H54 (cell line): ENCODE results near the gene AGPAT2.

ENCODE experiments used
- DNase-seq: peaks from one replicate; pipeline ENCODE4 v3.0.0; 2011; ENCODE audit warnings: low spot score, mixed read lengths; ENCODE audit not compliant: insufficient read length
- FAIRE-seq: peaks from 3 replicates; lab custom pipeline; 2011; peaks lifted over from hg19 to GRCh38; lab: Jason Lieb, UNC
- POLR2A ChIP-seq: IDR thresholded peaks from 2 replicates; pipeline ENCODE4 v1.6.1; 2011; ENCODE audit warnings: low read depth, mild to moderate bottlenecking, low read length

AGPAT2 gene

DNA sequence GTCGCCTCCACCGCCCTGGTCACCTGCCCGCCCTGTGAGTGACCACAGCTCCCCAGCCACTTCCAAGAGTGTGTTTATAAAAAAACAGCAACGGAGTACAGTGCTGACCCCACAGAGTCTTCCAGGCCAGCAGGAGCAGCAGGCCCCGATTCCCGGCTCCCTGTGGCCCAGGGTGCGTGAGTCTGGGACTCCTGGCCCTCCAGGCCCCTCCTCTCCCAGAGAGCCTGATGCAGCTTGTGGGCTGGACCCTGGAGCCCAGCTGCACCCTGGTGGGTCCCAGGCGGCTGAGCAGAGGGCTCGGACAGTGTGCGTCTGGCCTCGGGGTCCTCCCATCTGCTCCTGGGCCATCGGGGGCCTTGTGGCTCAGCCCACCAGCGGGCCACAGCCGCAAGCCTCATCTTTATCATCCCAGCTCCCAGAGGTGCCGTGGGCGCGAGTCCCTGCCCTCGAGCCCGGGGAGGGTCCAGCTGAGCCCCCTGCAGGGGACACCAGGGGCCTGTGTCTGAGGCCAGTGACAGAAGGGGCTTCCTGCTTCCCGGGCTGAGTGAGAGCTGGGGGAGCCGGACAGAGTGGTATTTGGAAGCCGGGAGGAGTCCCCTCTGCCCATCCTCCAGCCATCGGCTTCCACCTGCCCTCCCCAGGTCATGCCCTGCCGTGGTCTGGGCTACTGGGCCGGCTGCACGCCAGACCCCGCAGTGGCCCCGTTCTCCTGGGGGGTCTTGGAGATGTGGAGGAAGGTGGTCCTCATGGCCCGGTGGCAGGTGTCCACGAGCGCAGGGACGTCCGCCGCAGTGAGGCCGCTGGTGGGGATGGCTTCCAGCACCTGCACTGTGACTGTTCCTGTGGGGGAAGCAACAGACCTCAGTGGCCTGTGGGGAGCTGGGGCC is 13.9 kb downstream of the AGPAT2 start:
- DNase-seq (no peak), FAIRE-seq (no peak)
- no peak for TF ChIP-seq POLR2A

DNA sequence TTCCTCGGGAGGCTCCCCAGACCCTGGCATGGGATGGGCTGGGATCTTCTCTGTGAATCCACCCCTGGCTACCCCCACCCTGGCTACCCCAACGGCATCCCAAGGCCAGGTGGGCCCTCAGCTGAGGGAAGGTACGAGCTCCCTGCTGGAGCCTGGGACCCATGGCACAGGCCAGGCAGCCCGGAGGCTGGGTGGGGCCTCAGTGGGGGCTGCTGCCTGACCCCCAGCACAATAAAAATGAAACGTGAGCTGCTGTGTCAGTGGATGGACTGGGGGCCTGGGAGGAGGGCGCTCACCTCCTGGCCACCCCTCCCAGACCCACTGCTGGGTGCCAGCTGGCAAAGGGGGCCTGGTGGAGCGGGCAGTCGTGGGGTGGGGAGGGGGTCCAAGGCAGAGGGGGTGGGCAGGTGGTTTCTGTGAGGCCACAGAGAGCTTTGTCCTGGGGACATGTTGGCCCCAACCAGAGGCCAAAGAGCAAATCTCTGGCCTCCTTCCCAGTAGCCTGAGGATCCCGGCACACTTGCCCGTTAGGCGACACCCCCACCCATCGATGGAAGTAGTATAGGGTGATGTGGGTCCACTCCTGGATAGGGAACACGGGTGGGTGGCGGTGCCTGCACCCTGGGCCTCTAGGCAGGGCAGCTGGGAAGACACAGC is 14.7 kb downstream of the AGPAT2 start:
- no peak for TF ChIP-seq POLR2A

DNA sequence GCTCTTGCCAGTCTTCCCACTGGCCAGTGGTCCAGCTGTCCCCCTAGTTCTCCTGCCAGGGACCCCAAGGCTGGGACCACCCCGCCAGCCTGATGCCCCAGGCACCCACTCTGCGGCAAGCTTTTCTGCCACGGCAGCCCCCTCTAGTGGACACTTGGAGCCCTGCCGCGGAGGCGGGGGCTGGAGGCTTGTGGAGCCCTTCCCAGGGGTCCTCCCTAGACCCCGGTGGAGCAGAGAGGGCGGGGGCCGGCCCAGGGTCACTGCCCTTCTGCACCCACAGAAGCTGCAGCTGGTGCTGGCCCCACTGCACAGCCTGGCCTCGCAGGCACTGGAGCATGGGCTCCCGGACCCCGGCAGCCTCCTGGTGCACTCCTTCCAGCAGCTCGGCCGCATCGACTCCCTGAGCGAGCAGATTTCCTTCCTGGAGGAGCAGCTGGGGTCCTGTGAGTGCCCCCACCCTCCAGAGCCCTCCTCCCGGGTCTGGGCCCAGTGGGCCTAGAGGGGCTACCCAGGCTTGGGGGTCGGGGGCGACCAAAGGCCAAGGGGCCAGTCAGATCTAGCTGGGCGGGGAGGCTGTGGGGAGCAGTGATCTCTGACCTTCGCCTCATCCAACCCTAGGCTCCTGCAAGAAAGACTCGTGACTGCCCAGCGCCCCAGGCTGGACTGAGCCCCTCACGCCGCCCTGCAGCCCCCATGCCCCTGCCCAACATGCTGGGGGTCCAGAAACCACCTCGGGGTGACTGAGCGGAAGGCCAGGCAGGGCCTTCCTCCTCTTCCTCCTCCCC is 15.4 kb downstream of the AGPAT2 start:
- FAIRE-seq, result no peak

More for the DNA sequence above, 14.7 kb downstream of the AGPAT2 start:
- no peak for DNase-seq
- FAIRE-seq, result no peak

DNA sequence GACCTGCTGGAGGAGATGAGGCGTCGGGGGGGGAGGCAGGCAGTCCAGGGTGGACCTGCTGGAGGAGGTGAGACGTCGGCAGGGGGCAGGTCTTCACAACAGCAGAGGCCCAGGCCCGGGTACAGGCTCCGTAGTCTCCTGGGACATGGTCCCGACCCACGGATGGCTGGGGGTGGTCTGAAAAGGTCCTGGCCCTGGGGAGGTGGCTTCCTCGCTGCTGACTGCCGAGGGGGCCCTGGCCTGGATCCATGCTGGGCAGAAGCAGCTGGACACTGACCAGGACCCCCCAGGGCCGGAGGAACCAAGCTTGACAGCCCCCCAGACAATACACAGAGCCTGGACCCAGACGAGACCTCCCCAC is 16.0 kb downstream of the AGPAT2 start:
- FAIRE-seq, result no peak
- DNase-seq, result no peak
- TF ChIP-seq POLR2A, result no peak

More for the DNA sequence above, 15.4 kb downstream of the AGPAT2 start:
- no peak for DNase-seq
- TF ChIP-seq POLR2A, result no peak

DNA sequence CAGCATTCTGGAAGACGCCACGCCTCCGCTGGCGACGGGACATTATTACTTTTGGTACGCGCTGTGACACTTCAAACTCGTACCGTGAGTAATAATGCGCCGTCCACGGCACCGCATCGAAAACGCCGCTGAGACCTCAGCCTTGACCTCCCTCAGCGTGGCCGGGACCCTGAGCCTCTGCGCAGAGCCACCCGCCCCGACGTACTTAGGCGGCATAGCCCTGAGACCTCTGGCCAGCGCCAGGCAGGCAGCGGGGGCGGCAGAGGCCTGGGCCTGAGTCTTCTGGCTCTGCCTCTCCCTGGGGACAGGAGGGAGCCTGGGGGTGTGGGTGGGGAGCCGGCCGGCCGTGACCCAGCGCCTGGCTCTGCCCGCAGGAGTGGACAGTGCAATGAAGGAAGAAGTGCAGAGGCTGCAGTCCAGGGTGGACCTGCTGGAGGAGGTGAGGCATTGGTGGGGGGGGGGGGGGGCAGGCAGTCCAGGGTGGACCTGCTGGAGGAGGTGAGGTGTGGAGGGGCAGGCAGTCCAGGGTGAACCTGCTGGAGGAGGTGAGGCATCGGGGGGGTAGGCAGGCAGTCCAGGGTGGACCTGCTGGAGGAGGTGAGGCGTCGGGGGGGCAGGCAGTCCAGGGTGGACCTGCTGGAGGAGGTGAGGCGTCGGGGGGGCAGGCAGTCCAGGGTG is 16.5 kb downstream of the AGPAT2 start:
- FAIRE-seq, result no peak
- DNase-seq, result no peak
- no peak for TF ChIP-seq POLR2A

DNA sequence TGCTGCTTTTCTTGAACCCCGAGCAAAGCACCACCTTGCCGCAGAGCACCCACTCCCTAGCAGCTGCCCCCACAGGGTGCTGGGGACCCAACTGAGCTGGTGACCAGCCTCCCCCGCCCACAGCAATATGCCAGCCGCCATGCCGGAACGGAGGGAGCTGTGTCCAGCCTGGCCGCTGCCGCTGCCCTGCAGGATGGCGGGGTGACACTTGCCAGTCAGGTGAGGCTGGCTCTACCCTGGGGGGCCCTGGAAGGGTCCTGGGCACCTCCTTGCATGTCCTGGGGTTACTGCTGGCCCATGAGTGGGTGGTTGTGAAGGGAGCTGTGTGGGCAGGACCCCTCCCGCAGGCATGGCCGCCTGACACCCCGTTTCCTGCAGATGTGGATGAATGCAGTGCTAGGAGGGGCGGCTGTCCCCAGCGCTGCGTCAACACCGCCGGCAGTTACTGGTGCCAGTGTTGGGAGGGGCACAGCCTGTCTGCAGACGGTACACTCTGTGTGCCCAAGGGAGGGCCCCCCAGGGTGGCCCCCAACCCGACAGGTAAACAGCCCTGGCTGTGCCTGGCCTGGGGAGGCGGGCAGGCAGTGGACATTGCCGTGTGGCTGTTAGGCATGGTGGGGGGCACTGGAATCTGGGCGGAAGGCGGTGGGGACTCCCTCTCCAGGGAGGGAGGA is 17.3 kb downstream of the AGPAT2 start:
- no peak for DNase-seq
- FAIRE-seq, result no peak

DNA sequence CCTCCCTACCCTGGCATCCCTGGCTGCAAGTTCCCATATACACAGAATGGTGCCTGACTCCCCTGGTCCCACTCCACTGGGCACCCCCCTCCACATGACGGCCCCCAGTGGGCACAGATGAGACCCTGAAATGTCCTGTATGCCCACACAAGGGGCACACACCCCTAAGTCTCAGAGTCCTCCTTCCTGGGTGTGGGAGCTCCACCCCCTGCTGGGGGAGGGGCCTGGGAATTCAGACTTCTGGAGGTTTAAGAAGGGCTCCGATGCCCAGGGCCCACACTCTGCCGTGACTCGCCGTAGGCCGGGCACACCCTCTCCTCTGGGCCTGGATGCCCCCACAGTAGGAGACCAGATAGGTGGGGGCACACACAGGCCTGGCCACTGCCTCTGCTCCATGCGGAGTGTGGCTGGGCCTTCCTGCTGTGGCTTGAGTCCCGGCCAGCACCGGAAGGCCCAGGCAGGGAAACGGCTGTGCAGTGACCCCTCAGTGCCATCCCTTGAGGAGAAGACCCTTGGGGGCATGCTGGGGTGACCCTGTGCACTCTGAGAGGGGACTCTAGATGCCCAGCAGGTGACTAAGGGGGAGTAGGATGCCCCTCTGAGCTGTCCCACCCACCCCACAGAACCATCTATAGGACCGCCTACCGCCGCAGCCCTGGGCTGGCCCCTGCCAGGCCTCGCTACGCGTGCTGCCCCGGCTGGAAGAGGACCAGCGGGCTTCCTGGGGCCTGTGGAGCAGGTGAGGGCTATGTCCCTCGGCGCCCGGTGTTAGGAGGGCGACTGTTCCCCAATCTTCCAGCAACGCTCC is 18.1 kb downstream of the AGPAT2 start:
- peak; percentile 94 for DNase-seq
- FAIRE-seq, result peak; percentile 48
- TF ChIP-seq POLR2A, result no peak

More for the DNA sequence above, 17.3 kb downstream of the AGPAT2 start:
- no peak for TF ChIP-seq POLR2A

DNA sequence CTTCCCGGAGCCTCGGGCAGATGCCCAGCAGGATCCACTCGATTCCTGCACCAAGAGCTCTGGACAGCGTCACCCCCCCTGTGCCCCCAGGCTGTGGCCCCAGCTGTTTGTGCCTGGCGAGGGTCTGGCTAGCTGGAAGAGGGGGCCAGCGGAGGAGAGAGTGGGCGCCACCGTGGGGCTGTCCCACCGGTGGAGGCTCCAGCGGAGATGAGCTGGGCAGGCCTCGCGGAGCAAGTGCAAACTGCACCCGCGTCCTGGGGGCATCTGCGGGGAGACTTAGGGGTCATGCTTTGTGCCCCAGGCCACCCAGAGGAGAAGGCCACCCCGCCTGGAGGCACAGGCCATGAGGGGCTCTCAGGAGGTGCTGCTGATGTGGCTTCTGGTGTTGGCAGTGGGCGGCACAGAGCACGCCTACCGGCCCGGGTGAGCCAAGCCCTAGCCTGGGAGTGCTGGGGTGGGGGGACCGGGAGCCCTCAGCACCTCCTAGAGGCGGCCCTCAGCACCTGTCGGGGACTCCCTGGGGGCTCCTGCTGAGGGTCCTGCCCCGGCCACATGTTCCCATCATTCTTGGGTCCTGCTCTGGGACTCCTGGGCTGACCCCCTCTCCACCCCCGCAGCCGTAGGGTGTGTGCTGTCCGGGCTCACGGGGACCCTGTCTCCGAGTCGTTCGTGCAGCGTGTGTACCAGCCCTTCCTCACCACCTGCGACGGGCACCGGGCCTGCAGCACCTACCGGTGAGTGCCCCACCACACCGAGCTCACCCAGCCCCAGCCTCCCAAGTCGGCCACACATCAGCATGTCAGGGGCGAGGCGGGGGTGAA is 19.1 kb downstream of the AGPAT2 start:
- TF ChIP-seq POLR2A, result no peak
- FAIRE-seq, result no peak
- DNase-seq, result no peak

DNA sequence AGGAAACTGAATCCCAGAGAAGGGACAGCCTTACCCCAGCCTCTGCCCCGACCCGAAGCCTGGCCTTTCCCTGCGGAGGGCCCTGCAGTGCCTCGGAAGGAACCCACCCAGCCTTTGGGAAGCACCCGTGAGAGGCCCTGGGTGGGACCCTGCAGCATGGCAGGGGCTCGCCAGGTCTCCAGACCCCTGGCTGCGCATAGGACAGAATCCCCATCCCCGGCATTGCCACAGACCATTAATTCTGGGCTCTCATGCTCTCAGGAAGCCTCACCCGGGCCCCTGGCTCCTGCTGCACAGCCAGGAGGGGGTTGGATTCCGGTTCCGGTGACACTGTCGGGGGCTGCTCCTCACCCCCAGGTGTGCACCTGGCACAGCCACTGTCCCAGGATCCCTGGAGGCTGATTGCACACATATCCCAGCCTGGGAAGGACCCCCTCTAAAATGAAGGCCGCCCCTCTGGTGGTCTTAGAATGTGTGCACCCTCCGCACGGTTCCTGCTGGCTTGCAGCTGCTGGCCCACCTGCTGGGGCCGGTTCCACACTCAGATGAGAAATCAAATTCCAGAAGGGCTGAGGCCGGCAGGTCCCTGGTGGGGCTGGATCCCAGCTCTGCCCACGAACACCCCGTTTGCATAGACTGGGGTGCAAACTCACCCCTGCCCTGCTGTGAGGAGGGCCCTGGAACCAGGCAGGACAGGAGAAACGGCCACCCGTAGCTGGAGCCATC is 19.9 kb downstream of the AGPAT2 start:
- no peak for TF ChIP-seq POLR2A
- FAIRE-seq, result no peak
- no peak for DNase-seq

DNA sequence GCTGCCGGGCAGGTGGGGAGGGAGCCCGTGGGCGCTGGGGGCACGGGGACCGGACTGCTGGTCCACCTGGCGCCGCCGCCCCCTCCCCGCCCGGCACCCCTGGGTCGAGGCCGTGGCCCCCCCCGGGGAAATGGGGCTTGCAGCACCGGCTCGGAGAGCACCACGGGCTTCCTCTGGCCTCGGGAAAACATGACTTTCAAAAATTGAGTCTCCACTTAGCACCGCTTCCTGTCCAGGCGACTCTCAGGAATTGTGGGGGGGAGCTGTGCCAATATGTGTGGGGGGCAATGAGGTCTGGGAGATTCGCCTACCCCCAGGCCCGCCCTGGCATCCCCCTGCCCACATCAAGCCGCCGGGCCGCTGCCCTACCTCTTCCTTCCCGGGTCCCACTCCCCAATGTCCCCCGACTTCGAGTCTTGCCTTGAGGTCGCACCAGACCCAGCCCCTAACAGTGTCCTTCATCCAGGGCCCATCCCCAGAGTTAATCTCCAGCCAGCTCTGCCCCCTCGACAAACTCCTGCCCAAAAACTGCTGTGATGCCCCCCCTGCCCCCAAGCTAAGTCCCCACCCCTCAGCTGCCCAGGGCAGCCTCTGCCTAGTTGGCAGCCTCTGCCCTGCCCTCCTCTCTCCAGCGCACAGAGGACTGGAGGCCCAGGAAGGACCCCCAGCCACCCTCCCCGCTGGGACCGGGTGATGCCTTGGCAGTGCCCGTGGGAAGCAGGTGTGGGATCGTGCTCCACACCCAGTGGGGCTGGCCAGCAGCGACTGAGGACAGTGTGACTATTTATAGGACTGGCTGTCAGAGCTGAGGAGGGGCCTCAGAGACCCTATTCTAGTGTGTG is 20.7 kb downstream of the AGPAT2 start:
- peak; percentile 97 for DNase-seq
- TF ChIP-seq POLR2A, result no peak
- FAIRE-seq, result no peak
